H9 (cell line): ENCODE results near the gene SYNE2. TPM values are rescaled to one million over a fixed set of nuclear protein-coding genes. Genes with fewer than 3 reads are reported as not detected.

Source experiments
- DNase-seq: peaks from one replicate; pipeline ENCODE4 v3.0.0-alpha.2; 2017
- H2AFZ ChIP-seq: one replicate; pipeline ENCODE4 v1.6.1; 2013; ENCODE audit warnings: mild to moderate bottlenecking, low read length, control low read depth, moderate library complexity
- H2AK5ac ChIP-seq: 2 replicates; pipeline ENCODE4 v1.6.1; 2013; ENCODE audit warnings: low read length, control low read depth, mixed read lengths; ENCODE audit not compliant: insufficient read length
- H2BK120ac ChIP-seq: one replicate; pipeline ENCODE4 v1.6.1; 2013; ENCODE audit warnings: low read depth, mild to moderate bottlenecking, low read length, control low read depth, inconsistent platforms; ENCODE audit not compliant: poor library complexity, severe bottlenecking
- H2BK12ac ChIP-seq: 2 replicates; pipeline ENCODE4 v1.6.1; 2013; ENCODE audit warnings: low read length, control low read depth, mixed read lengths, low read depth; ENCODE audit not compliant: insufficient read length
- H2BK15ac ChIP-seq: 2 replicates; pipeline ENCODE4 v1.6.1; 2013; ENCODE audit warnings: low read depth, low read length, control low read depth
- H2BK20ac ChIP-seq: one replicate; pipeline ENCODE4 v1.6.1; 2013; ENCODE audit warnings: low read depth, mild to moderate bottlenecking, low read length, control low read depth, inconsistent platforms; ENCODE audit not compliant: poor library complexity, severe bottlenecking
- H2BK5ac ChIP-seq: 2 replicates; pipeline ENCODE4 v1.6.1; 2013; ENCODE audit warnings: low read length, control low read depth, mixed read lengths; ENCODE audit not compliant: insufficient read length
- H3K14ac ChIP-seq: 2 replicates; pipeline ENCODE4 v1.6.1; 2013; ENCODE audit warnings: low read length, control low read depth; ENCODE audit not compliant: insufficient read depth
- H3K18ac ChIP-seq: 2 replicates; pipeline ENCODE4 v1.6.1; 2013; ENCODE audit warnings: low read depth, mild to moderate bottlenecking, mixed read lengths, low read length, control low read depth; ENCODE audit not compliant: insufficient read length
- H3K23ac ChIP-seq: 2 replicates; pipeline ENCODE4 v1.6.1; 2013; ENCODE audit warnings: low read length, control low read depth, mixed read lengths, low read depth; ENCODE audit not compliant: insufficient read length
- H3K23me2 ChIP-seq: 2 replicates; pipeline ENCODE4 v1.6.1; 2013; ENCODE audit warnings: low read depth, mild to moderate bottlenecking, mixed read lengths, low read length, control low read depth; ENCODE audit not compliant: insufficient read length, poor library complexity, severe bottlenecking
- H3K27ac ChIP-seq: 2 replicates; pipeline ENCODE4 v1.5.1; 2013; ENCODE audit warnings: low read length, control low read depth, mixed read lengths, low read depth; ENCODE audit not compliant: insufficient read length
- H3K27me3 ChIP-seq: 2 replicates; pipeline ENCODE4 v1.6.1; 2013; ENCODE audit warnings: low read length, control low read depth, inconsistent platforms; ENCODE audit not compliant: insufficient read depth
- H3K4ac ChIP-seq: 2 replicates; pipeline ENCODE4 v1.6.1; 2013; ENCODE audit warnings: low read depth, mild to moderate bottlenecking, control low read depth, inconsistent platforms, low read length, moderate library complexity
- H3K4me1 ChIP-seq: 2 replicates; pipeline ENCODE4 v1.6.1; 2013; ENCODE audit warnings: low read length, control low read depth, inconsistent platforms; ENCODE audit not compliant: insufficient read depth
- H3K4me2 ChIP-seq: 2 replicates; pipeline ENCODE4 v1.6.1; 2013; ENCODE audit warnings: low read length, control low read depth, mixed read lengths; ENCODE audit not compliant: insufficient read length, insufficient read depth
- H3K56ac ChIP-seq: 2 replicates; pipeline ENCODE4 v1.6.1; 2013; ENCODE audit warnings: low read depth, mild to moderate bottlenecking, mixed read lengths, low read length, control low read depth; ENCODE audit not compliant: insufficient read length
- H3K79me1 ChIP-seq: 2 replicates; pipeline ENCODE4 v1.6.1; 2013; ENCODE audit warnings: low read depth, mild to moderate bottlenecking, moderate library complexity, low read length, control low read depth, inconsistent platforms; ENCODE audit not compliant: insufficient read depth, poor library complexity, severe bottlenecking
- H3K79me2 ChIP-seq: 2 replicates; pipeline ENCODE4 v1.6.1; 2013; ENCODE audit warnings: low read length, control low read depth, inconsistent platforms; ENCODE audit not compliant: insufficient read depth
- H3K9ac ChIP-seq: 2 replicates; pipeline ENCODE4 v1.6.1; 2013; ENCODE audit warnings: low read length, control low read depth, mixed read lengths; ENCODE audit not compliant: insufficient read length; ENCODE audit errors: extremely low read depth
- H3K9me3 ChIP-seq: one replicate; pipeline ENCODE4 v1.6.1; 2013; ENCODE audit warnings: low read depth, low read length, inconsistent platforms; ENCODE audit not compliant: control insufficient read depth
- H3T11ph ChIP-seq: one replicate; pipeline ENCODE4 v1.6.1; 2013; ENCODE audit warnings: mild to moderate bottlenecking, low read length, control low read depth, inconsistent platforms
- H4K20me1 ChIP-seq: one replicate; pipeline ENCODE4 v1.6.1; 2013; ENCODE audit not compliant: control insufficient read depth, insufficient read length, insufficient read depth
- H4K5ac ChIP-seq: 2 replicates; pipeline ENCODE4 v1.6.1; 2013; ENCODE audit warnings: low read depth, mild to moderate bottlenecking, mixed read lengths, low read length, control low read depth; ENCODE audit not compliant: insufficient read length
- H4K8ac ChIP-seq: replicated peaks from 2 replicates; pipeline ENCODE4 v1.6.1; 2013; ENCODE audit warnings: low read length, control low read depth, mixed read lengths, low read depth; ENCODE audit not compliant: insufficient read length
- H4K91ac ChIP-seq: 2 replicates; pipeline ENCODE4 v1.6.1; 2013; ENCODE audit warnings: low read depth, mild to moderate bottlenecking, moderate library complexity, mixed read lengths, low read length, control low read depth; ENCODE audit not compliant: insufficient read length
- H3K27ac Mint-ChIP-seq, 3 experiments: 2 replicates in 2 of 3; 3 replicates in 1 of 3; pipeline ENCODE4 v1.8.0; 2020 to 2021; ENCODE audit warnings: mixed read lengths in 3 of 3, mild to moderate bottlenecking in 1 of 3, moderate library complexity in 1 of 3
- H3K27me3 Mint-ChIP-seq: 2 replicates; pipeline ENCODE4 v1.8.0; 2021; ENCODE audit warnings: low read depth, mild to moderate bottlenecking, moderate library complexity, mixed read lengths
- H3K36me3 Mint-ChIP-seq, 3 experiments: 2 replicates in 2 of 3; 3 replicates in 1 of 3; pipeline ENCODE4 v1.8.0; 2020 to 2021; ENCODE audit warnings: low read depth in 3 of 3, mixed read lengths in 3 of 3; ENCODE audit not compliant: insufficient read depth in 1 of 3
- H3K4me1 Mint-ChIP-seq, 2 experiments: 2 replicates each; pipeline ENCODE4 v1.8.0; 2020; ENCODE audit warnings: mixed read lengths in 2 of 2
- H3K4me3 Mint-ChIP-seq, 2 experiments: 2 replicates in 1 of 2; 3 replicates in 1 of 2; pipeline ENCODE4 v1.8.0; 2020 to 2021; ENCODE audit warnings: mild to moderate bottlenecking in 2 of 2, mixed read lengths in 2 of 2, moderate library complexity in 1 of 2
- H3K9me3 Mint-ChIP-seq, 2 experiments: 2 replicates in 1 of 2; 3 replicates in 1 of 2; pipeline ENCODE4 v1.8.0; 2020; ENCODE audit warnings: mild to moderate bottlenecking in 2 of 2, mixed read lengths in 2 of 2, moderate library complexity in 1 of 2
- CTCF ChIP-seq: fragments of 200-600 bp; sonication (generic); conservative IDR thresholded peaks from 3 replicates; pipeline ENCODE4 v1.8.0; 2021; ENCODE audit warnings: antibody characterized with exemption, mild to moderate bottlenecking
- WGBS: extraction: QIAGEN DNeasy Blood & Tissue Kit; methylation state at CpG from one replicate; pipeline ENCODE4 v1.1.7; 2013; ENCODE audit warnings: missing lambda C conversion rate, low lambda C conversion rate, mixed read lengths; ENCODE audit not compliant: insufficient read length; ENCODE audit errors: extremely low coverage; 5-methylcytosine and 5-hydroxymethylcytosine counted together
- total RNA-seq: library from RNA; stranded (reverse); gene quantifications from 2 replicates; pipeline ENCODE4 v1.2.1, GENCODE V29; 2021

The SYNE2 gene
- total RNA-seq, 1 experiment from 2014 or later = 43.3 TPM

GRCh38 chr14:64221391-64222003 lies 368.7 kb downstream of the SYNE2 start:
- no peaks in the 10 kb centered on the region for H3K9me3 ChIP-seq
- no peak overlapping the region for H2BK15ac ChIP-seq
- H3K27me3 Mint-ChIP-seq = no peaks in the 10 kb centered on the region
- H3K4me1 Mint-ChIP-seq = no peaks in the 10 kb centered on the region
- H3K27ac ChIP-seq = no peak overlapping the region
- no peak overlapping the region for H2BK12ac ChIP-seq
- no peaks in the 10 kb centered on the region for H3K4me1 ChIP-seq
- no peak overlapping the region for H3K4me2 ChIP-seq
- no peaks in the 10 kb centered on the region for H3K27me3 ChIP-seq
- peak overlapping the region in 2 of 3 experiments; percentile 54 to 82; a peak in 2 of 7 replicates for H3K27ac Mint-ChIP-seq
- no peak for TF ChIP-seq CTCF
- no peak overlapping the region for H4K5ac ChIP-seq
- H2AFZ ChIP-seq = no peak overlapping the region
- no peak overlapping the region for H3K56ac ChIP-seq
- no peaks in the 10 kb centered on the region for H3K79me1 ChIP-seq
- no peak overlapping the region for H4K91ac ChIP-seq
- H2BK5ac ChIP-seq = no peak overlapping the region
- no peak overlapping the region for H2BK20ac ChIP-seq
- H2AK5ac ChIP-seq = no peak overlapping the region
- H4K20me1 ChIP-seq = no peaks in the 10 kb centered on the region
- no peak overlapping the region for H3K14ac ChIP-seq
- H2BK120ac ChIP-seq = no peak overlapping the region
- H3K18ac ChIP-seq = no peak overlapping the region
- DNase-seq = no peak
- H3K4ac ChIP-seq = no peak overlapping the region
- no peak overlapping the region for H3K9ac ChIP-seq
- no peaks in the 10 kb centered on the region for H3K9me3 Mint-ChIP-seq
- H3K4me3 Mint-ChIP-seq = no peak overlapping the region
- no peaks in the 10 kb centered on the region for H3K23me2 ChIP-seq
- H3K36me3 Mint-ChIP-seq = peaks cover 42 to 76% (median 74%) of the 10 kb centered on the region in 3 experiments; a peak in 6 of 7 replicates
- no peak overlapping the region for H3T11ph ChIP-seq
- H3K23ac ChIP-seq = no peak overlapping the region
- no peak overlapping the region for H4K8ac ChIP-seq
- H3K79me2 ChIP-seq = no peaks in the 10 kb centered on the region
- no CpG with 5 or more reads among the region's 14 CpGs for WGBS
